ENCODE results near the gene NR6A1. TPM values are rescaled to one million over a fixed set of nuclear protein-coding genes. Genes with fewer than 3 reads are reported as not detected.

The NR6A1 gene
- total RNA-seq, 1 experiment from 2014 or later: 99.3 TPM

GRCh38 chr9:124605258-124605657 is 165.9 kb downstream of the NR6A1 start:
- Histone ChIP-seq H2BK12ac (ENCODE audit: insufficient read length, low read depth, low read length) (no peak overlapping the region), H3K4ac (ENCODE audit: low read depth, low read length) (no peak overlapping the region), H3K27me3 (ENCODE audit: insufficient read depth, low read length) (no peaks in the 10 kb centered on the region), H3K9me3 (ENCODE audit: control insufficient read depth, low read depth, low read length) (no peaks in the 10 kb centered on the region), H3K18ac (ENCODE audit: insufficient read length, low read depth, low read length) (no peak overlapping the region), H2AK5ac (ENCODE audit: insufficient read length, low read length) (no peak overlapping the region), H2AFZ (ENCODE audit: low read length) (no peak overlapping the region), H3T11ph (ENCODE audit: low read length) (no peak overlapping the region), H4K20me1 (ENCODE audit: control insufficient read depth, insufficient read depth, insufficient read length) (no peaks in the 10 kb centered on the region), H3K23me2 (ENCODE audit: insufficient read length, low read depth, low read length, poor library complexity, severe bottlenecking) (no peaks in the 10 kb centered on the region), H2BK15ac (ENCODE audit: low read depth, low read length) (no peak overlapping the region), H2BK5ac (ENCODE audit: insufficient read length, low read length) (no peak overlapping the region), H3K9ac (ENCODE audit: extremely low read depth, insufficient read length, low read length) (no peak overlapping the region), H3K4me2 (ENCODE audit: insufficient read depth, insufficient read length, low read length) (no peak overlapping the region), H3K56ac (ENCODE audit: insufficient read length, low read depth, low read length) (no peak overlapping the region), H4K91ac (ENCODE audit: insufficient read length, low read depth, low read length) (no peak overlapping the region), H3K14ac (ENCODE audit: insufficient read depth, low read length) (no peak overlapping the region), H3K27ac (ENCODE audit: insufficient read length, low read depth, low read length) (no peak overlapping the region), H2BK20ac (ENCODE audit: low read depth, low read length, poor library complexity, severe bottlenecking) (no peak overlapping the region), H3K79me2 (ENCODE audit: insufficient read depth, low read length) (no peaks in the 10 kb centered on the region; the same call in 1 of the 2 replicates), H3K79me1 (ENCODE audit: insufficient read depth, low read depth, low read length, poor library complexity, severe bottlenecking) (peaks cover 3% of the 10 kb centered on the region), H4K8ac (replicated peaks; ENCODE audit: insufficient read length, low read depth, low read length) (no peak overlapping the region), H4K5ac (ENCODE audit: insufficient read length, low read depth, low read length) (no peak overlapping the region), H3K23ac (ENCODE audit: insufficient read length, low read depth, low read length) (no peak overlapping the region), H2BK120ac (ENCODE audit: low read depth, low read length, poor library complexity, severe bottlenecking) (no peak overlapping the region), H3K4me1 (ENCODE audit: insufficient read depth, low read length) (0 out of 2 replicates have a peak, but pooled peaks cover 2% of the 10 kb centered on the region)
- Mint-ChIP-seq H3K9me3 (peaks cover 0 to 3% of the 10 kb centered on the region in 2 experiments; a peak in 1 of 5 replicates), H3K27ac (peak overlapping the region in 2 of 3 experiments; percentile 5 to 46; a peak in 2 of 7 replicates), H3K36me3 (ENCODE audit: insufficient read depth in 1 of 3, low read depth in 3 of 3) (peaks cover 3 to 7% (median 5%) of the 10 kb centered on the region in 3 experiments; a peak in 5 of 7 replicates), H3K27me3 (ENCODE audit: low read depth) (no peaks in the 10 kb centered on the region), H3K4me3 (no peak overlapping the region), H3K4me1 (peaks cover 22 to 26% of the 10 kb centered on the region in 2 experiments)
- no CpG with 5 or more reads among the region's 4 CpGs for WGBS (ENCODE audit: extremely low coverage, insufficient read length, low lambda C conversion rate)
- DNase-seq: no peak
- TF ChIP-seq CTCF (conservative IDR thresholded peaks at IDR 0.05): no peak

Data from H9 (cell line).